Measurements from ENCODE around the gene ABCA6. TPM values are rescaled to one million over a fixed set of nuclear protein-coding genes. Genes with fewer than 3 reads are reported as not detected.

Gene ABCA6, protein sequence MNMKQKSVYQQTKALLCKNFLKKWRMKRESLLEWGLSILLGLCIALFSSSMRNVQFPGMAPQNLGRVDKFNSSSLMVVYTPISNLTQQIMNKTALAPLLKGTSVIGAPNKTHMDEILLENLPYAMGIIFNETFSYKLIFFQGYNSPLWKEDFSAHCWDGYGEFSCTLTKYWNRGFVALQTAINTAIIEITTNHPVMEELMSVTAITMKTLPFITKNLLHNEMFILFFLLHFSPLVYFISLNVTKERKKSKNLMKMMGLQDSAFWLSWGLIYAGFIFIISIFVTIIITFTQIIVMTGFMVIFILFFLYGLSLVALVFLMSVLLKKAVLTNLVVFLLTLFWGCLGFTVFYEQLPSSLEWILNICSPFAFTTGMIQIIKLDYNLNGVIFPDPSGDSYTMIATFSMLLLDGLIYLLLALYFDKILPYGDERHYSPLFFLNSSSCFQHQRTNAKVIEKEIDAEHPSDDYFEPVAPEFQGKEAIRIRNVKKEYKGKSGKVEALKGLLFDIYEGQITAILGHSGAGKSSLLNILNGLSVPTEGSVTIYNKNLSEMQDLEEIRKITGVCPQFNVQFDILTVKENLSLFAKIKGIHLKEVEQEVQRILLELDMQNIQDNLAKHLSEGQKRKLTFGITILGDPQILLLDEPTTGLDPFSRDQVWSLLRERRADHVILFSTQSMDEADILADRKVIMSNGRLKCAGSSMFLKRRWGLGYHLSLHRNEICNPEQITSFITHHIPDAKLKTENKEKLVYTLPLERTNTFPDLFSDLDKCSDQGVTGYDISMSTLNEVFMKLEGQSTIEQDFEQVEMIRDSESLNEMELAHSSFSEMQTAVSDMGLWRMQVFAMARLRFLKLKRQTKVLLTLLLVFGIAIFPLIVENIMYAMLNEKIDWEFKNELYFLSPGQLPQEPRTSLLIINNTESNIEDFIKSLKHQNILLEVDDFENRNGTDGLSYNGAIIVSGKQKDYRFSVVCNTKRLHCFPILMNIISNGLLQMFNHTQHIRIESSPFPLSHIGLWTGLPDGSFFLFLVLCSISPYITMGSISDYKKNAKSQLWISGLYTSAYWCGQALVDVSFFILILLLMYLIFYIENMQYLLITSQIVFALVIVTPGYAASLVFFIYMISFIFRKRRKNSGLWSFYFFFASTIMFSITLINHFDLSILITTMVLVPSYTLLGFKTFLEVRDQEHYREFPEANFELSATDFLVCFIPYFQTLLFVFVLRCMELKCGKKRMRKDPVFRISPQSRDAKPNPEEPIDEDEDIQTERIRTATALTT (N-terminal part only)
- polyA plus RNA-seq (0.07 to 0.35 TPM (median 0.14 TPM) in 3 replicates), polyA minus RNA-seq (0.92 to 1.4 TPM in 2 of 3 replicates, not detected in the other)
- 0.20 TPM for polyA plus RNA-seq (2011; ENCODE audit: low read depth)
- polyA plus RNA-seq (2011; cell fraction: cytosol; rRNA removed) = 0.04 and 0.06 TPM in 2 replicates
- polyA plus RNA-seq (2011; cell fraction: nucleus; rRNA removed) = 1.2 TPM in 2 replicates
- 0.02 and 0.23 TPM in 2 replicates for polyA plus RNA-seq (2012; ENCODE audit: low replicate concordance)
- polyA minus RNA-seq (2011; cell fraction: cytosol; rRNA and poly(A)+ RNA removed) = not detected
- polyA minus RNA-seq (2011; cell fraction: nucleus; rRNA and poly(A)+ RNA removed) = 3.9 and 8.8 TPM in 2 replicates

DNA sequence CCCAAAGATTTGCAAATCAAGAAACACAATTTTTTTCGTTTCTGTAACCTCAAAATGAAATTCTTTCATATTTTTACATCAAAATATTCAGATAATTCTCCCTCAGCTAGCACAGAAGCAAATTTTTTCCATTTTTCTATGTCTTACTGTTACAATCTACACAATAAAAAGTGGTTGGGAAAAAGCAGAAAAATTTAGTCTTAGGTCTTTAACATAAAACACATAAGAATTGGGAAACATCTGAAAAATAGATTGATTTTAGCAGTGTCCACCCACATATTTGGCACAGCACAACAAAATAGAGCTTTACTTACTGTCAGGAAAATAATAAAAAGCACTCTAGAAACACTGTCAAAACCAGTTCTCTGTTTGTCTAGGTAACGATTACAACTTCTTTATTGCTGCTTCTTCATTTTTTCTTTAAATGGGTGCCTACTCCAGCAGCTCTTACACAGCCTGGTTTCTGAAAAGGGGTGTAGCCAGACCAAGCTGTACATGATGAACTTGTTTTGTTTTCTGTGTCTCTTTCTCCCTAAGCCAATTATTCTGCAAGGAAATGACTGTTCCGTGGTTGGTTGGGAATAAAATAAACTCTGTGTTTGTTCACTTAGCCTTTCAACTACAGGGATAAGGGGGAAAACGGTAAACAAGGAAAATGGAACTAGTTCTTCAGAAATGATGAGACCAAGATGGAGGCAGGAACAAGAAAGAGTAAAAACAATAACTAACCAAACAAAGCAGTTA lies at the start of gene ABCA6:
TSS of gene ABCA6 (minus strand) at position 465 of the 744 bp plus-strand sequence. CDS start 1,192 bp downstream, outside the sequence.
- Histone ChIP-seq H3K9me3 (ENCODE audit: control insufficient read depth, low read depth, low read length) (no peaks in the 10 kb centered on the region), H3K36me3 (ENCODE audit: control insufficient read depth in 2 of 2, extremely low read depth in 1 of 2, insufficient read depth in 2 of 2, low read length in 2 of 2) (no peaks in the 10 kb centered on the region), H3K9ac (ENCODE audit: control insufficient read depth, extremely low read depth, insufficient read depth, low read length) (no peak within 1 kb of the TSS), H3K27ac (ENCODE audit: control insufficient read depth, insufficient read depth, low read length) (no peak within 1 kb of the TSS), H3K4me1 (ENCODE audit: control insufficient read depth, extremely low read depth, insufficient read depth, low read length) (no peaks in the 10 kb centered on the region), H4K20me1 (ENCODE audit: control insufficient read depth, extremely low read depth, insufficient read depth, low read length) (no peaks in the 10 kb centered on the region), H3K4me3 (ENCODE audit: control insufficient read depth in 2 of 3, extremely low read depth in 1 of 3, insufficient read depth in 2 of 3, low read depth in 1 of 3, low read length in 3 of 3) (no peak within 1 kb of the TSS), H3K4me2 (ENCODE audit: control insufficient read depth, extremely low read depth, insufficient read depth, low read depth, low read length) (no peak within 1 kb of the TSS), H3K27me3 (ENCODE audit: control insufficient read depth, extremely low read depth, insufficient read depth, low read length) (no peaks in the 10 kb centered on the region), H3K79me2 (ENCODE audit: control insufficient read depth, insufficient read depth, low read length) (no peaks in the 10 kb centered on the region), H2AFZ (ENCODE audit: control insufficient read depth, low read length) (peak within 1 kb of the TSS; percentile 5), H3K9me1 (ENCODE audit: control insufficient read depth, extremely low read depth, insufficient read depth, low read length) (no peaks in the 10 kb centered on the region)
- FAIRE-seq (no peak), DNase-seq (ENCODE audit: low read depth, low spot score) (no peak)
- no peak for TF ChIP-seq EZH2 (IDR thresholded peaks at IDR 0.05; ENCODE audit: low read length)
- TF ChIP-seq, protein P1, sequence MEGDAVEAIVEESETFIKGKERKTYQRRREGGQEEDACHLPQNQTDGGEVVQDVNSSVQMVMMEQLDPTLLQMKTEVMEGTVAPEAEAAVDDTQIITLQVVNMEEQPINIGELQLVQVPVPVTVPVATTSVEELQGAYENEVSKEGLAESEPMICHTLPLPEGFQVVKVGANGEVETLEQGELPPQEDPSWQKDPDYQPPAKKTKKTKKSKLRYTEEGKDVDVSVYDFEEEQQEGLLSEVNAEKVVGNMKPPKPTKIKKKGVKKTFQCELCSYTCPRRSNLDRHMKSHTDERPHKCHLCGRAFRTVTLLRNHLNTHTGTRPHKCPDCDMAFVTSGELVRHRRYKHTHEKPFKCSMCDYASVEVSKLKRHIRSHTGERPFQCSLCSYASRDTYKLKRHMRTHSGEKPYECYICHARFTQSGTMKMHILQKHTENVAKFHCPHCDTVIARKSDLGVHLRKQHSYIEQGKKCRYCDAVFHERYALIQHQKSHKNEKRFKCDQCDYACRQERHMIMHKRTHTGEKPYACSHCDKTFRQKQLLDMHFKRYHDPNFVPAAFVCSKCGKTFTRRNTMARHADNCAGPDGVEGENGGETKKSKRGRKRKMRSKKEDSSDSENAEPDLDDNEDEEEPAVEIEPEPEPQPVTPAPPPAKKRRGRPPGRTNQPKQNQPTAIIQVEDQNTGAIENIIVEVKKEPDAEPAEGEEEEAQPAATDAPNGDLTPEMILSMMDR (optimal IDR thresholded peaks at IDR 0.05 in 1 of 3, IDR thresholded peaks at IDR 0.05 in 1 of 3, conservative IDR thresholded peaks at IDR 0.05 in 1 of 3; ENCODE audit: extremely low read depth in 1 of 3, insufficient read depth in 2 of 3, low read length in 3 of 3) = no peak
- dilution Hi-C loops (cut with MboI; ENCODE audit: extremely low pct_ligation_motif_present, low sequenced_read_pairs) = no loop called here

DNA sequence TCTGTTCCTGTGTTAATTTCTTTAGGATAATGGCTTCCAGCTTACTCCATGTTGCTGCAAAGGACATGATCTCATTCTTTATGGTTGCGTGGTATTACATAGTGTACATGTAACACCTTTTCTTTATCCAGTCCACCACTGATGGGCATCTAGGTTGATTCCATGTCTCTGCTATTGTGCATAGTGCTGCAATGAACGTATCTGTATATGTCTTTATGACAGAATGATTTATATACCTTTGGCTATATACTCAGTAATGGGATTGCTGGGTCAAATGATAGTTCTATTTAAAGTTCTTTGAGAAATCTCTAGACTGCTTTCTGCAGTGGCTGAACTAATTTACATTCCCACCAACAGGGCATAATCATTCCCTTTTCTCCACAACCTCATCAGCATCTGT lies 47.1 kb upstream of the ABCA6 start:
- no peak overlapping the region for H3K4me2 ChIP-seq (ENCODE audit: control insufficient read depth, extremely low read depth, insufficient read depth, low read depth, low read length)
- H3K9ac ChIP-seq (ENCODE audit: control insufficient read depth, extremely low read depth, insufficient read depth, low read length) = no peak overlapping the region
- FAIRE-seq (no peak), DNase-seq (ENCODE audit: low read depth, low spot score) (no peak)
- no peaks in the 10 kb centered on the region for H3K4me1 ChIP-seq (ENCODE audit: control insufficient read depth, extremely low read depth, insufficient read depth, low read length)
- no peaks in the 10 kb centered on the region for H3K36me3 ChIP-seq (ENCODE audit: control insufficient read depth in 2 of 2, extremely low read depth in 1 of 2, insufficient read depth in 2 of 2, low read length in 2 of 2)
- H3K9me1 ChIP-seq (ENCODE audit: control insufficient read depth, extremely low read depth, insufficient read depth, low read length) = no peaks in the 10 kb centered on the region
- no peak for TF ChIP-seq EZH2 (IDR thresholded peaks at IDR 0.05; ENCODE audit: low read length)
- TF ChIP-seq, protein P1 (optimal IDR thresholded peaks at IDR 0.05 in 1 of 3, IDR thresholded peaks at IDR 0.05 in 1 of 3, conservative IDR thresholded peaks at IDR 0.05 in 1 of 3; ENCODE audit: extremely low read depth in 1 of 3, insufficient read depth in 2 of 3, low read length in 3 of 3) = no peak
- no peak overlapping the region for H3K4me3 ChIP-seq (ENCODE audit: control insufficient read depth in 2 of 3, extremely low read depth in 1 of 3, insufficient read depth in 2 of 3, low read depth in 1 of 3, low read length in 3 of 3)
- H3K27ac ChIP-seq (ENCODE audit: control insufficient read depth, insufficient read depth, low read length) = no peak overlapping the region
- H3K9me3 ChIP-seq (ENCODE audit: control insufficient read depth, low read depth, low read length) = no peaks in the 10 kb centered on the region
- dilution Hi-C loops (cut with MboI; ENCODE audit: extremely low pct_ligation_motif_present, low sequenced_read_pairs) = no loop called here
- no peaks in the 10 kb centered on the region for H3K79me2 ChIP-seq (ENCODE audit: control insufficient read depth, insufficient read depth, low read length)
- H4K20me1 ChIP-seq (ENCODE audit: control insufficient read depth, extremely low read depth, insufficient read depth, low read length) = no peaks in the 10 kb centered on the region
- no peak overlapping the region for H2AFZ ChIP-seq (ENCODE audit: control insufficient read depth, low read length)
- H3K27me3 ChIP-seq (ENCODE audit: control insufficient read depth, extremely low read depth, insufficient read depth, low read length) = no peaks in the 10 kb centered on the region

Data from keratinocyte (primary cell).